HEK293 (cell line): ENCODE results near the gene SSTR5.

Experiments
- CTCF ChIP-seq: fragments of 450-650 bp; formaldehyde crosslinking; IDR thresholded peaks from 2 replicates; pipeline ENCODE4 v1.5.1; 2016; ENCODE audit warnings: missing biosample characterization, missing genetic modification characterization
- GLIS2 ChIP-seq: fragments of 450-650 bp; formaldehyde crosslinking; IDR thresholded peaks from 2 replicates; pipeline ENCODE4 v1.5.1; 2016; ENCODE audit warnings: missing biosample characterization, missing genetic modification characterization
- ZNF362 ChIP-seq: fragments of 450-650 bp; formaldehyde crosslinking; IDR thresholded peaks from 2 replicates; pipeline ENCODE4 v1.5.1; 2016; ENCODE audit warnings: missing biosample characterization, missing genetic modification characterization
- ZNF830 ChIP-seq: fragments of 450-650 bp; IDR thresholded peaks from 2 replicates; pipeline ENCODE4 v1.5.0; 2018; ENCODE audit warnings: missing biosample characterization, missing genetic modification characterization, low read depth, mild to moderate bottlenecking, moderate library complexity

- no peak for TF ChIP-seq ZNF362 (tag by site-specific recombination)
- TF ChIP-seq CTCF: no peak
- no peak for TF ChIP-seq ZNF830
- no peak for TF ChIP-seq GLIS2 (tag by site-specific recombination)
Measured at GRCh38 chr16:1120577-1120941, 48.0 kb downstream of the SSTR5 start.
